Measurements from ENCODE around the gene PRRT1B.

DNA sequence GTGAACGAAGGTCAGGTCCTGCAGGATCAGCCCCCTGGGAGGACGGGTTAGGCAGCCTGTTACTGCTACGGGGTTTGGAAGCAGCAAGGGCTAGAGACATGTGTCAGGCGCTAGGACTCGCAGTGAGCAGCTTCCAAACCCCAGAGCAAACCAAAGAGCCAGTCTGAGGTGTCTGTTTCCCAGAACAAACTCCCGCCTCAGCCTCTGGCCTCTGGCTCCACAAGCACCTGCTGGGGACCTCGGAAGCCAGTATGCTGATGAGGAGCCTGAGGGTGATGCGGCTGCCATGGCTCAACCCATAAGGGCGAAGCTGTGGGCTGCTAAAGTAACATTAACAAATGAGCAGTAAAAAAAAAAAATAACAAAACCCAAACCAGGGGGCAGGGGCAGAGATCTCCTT lies 35.0 kb downstream of the PRRT1B start:
- TF ChIP-seq CTCF (conservative IDR thresholded peaks at IDR 0.05; ENCODE audit: low read length) (no peak), EZH2phosphoT487 (IDR thresholded peaks at IDR 0.05; ENCODE audit: borderline replicate concordance) (no peak)

Measured in Loucy (cell line).